ENCODE results near the gene ENDOU.

- TF ChIP-seq, protein P1, sequence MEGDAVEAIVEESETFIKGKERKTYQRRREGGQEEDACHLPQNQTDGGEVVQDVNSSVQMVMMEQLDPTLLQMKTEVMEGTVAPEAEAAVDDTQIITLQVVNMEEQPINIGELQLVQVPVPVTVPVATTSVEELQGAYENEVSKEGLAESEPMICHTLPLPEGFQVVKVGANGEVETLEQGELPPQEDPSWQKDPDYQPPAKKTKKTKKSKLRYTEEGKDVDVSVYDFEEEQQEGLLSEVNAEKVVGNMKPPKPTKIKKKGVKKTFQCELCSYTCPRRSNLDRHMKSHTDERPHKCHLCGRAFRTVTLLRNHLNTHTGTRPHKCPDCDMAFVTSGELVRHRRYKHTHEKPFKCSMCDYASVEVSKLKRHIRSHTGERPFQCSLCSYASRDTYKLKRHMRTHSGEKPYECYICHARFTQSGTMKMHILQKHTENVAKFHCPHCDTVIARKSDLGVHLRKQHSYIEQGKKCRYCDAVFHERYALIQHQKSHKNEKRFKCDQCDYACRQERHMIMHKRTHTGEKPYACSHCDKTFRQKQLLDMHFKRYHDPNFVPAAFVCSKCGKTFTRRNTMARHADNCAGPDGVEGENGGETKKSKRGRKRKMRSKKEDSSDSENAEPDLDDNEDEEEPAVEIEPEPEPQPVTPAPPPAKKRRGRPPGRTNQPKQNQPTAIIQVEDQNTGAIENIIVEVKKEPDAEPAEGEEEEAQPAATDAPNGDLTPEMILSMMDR (IDR thresholded peaks at IDR 0.05 in 8 of 11, conservative IDR thresholded peaks at IDR 0.05 in 3 of 11), result no peak
- TF ChIP-seq POLR2A (IDR thresholded peaks at IDR 0.05) (no peak), POLR2AphosphoS5 (IDR thresholded peaks at IDR 0.05) (peak in 2 of 3 donors; percentile 60 to 63)
Observed at GRCh38 chr12:47739979-47740378, 14.7 kb upstream of the ENDOU start.
